Activated naive CD4-positive, alpha-beta T cell treated with anti-CD3 and anti-CD28 coated beads, Interleukin-2, amount 50 U/mL, for 72 hours (primary cell): ENCODE measurements around the gene TRAPPC2B. TPM values are rescaled to one million over a fixed set of nuclear protein-coding genes. Genes with fewer than 3 reads are reported as not detected.
"Not testable (repeated sequence)": the region's sequence is repeated elsewhere in the genome, so short reads cannot be mapped to it uniquely, and the experiment has no call there.

Experiments
- ATAC-seq, 2 donors: fragments of 150-1000 bp; cut with Tn5 transposase; 2 replicates each; pipeline ENCODE4 v1.10.0; 2021; ENCODE audit warnings: mild to moderate bottlenecking in 2 of 2, moderate library complexity in 2 of 2
- DNase-seq, 2 donors: peaks; one replicate each; pipeline ENCODE4 v3.0.0; 2021 to 2022; ENCODE audit warnings: low spot score in 2 of 2
- H3K27ac Mint-ChIP-seq, 2 donors: one replicate each; pipeline ENCODE4 v1.8.0; 2022; ENCODE audit warnings: mild to moderate bottlenecking in 2 of 2, mixed read lengths in 2 of 2
- H3K36me3 Mint-ChIP-seq, 2 donors: one replicate each; pipeline ENCODE4 v1.8.0; 2022; ENCODE audit warnings: mixed read lengths in 2 of 2
- H3K9me3 Mint-ChIP-seq, 2 donors: one replicate each; pipeline ENCODE4 v1.8.0; 2022; ENCODE audit warnings: mixed read lengths in 2 of 2
- total RNA-seq, 2 donors: library from RNA; stranded (reverse); gene quantifications; one replicate each; pipeline ENCODE4 v1.2.3, GENCODE V29; 2022

TRAPPC2B gene
- total RNA-seq, 2 donors from 2014 or later: 3.8 to 5.9 TPM

- no peak for ATAC-seq
- Mint-ChIP-seq H3K27ac (no peak overlapping the region), H3K36me3 (peaks cover 75 to 86% of the 10 kb centered on the region in 2 donors), H3K9me3 (peaks cover 49 to 57% of the 10 kb centered on the region in 2 donors)
- DNase-seq: no peak
Observed at GRCh38 chr19:57357406-57357805, 5.9 kb upstream of the TRAPPC2B start.

GRCh38 chr19:57359300-57359699, 4.1 kb upstream of the TRAPPC2B start:
- H3K36me3 Mint-ChIP-seq: peaks cover 75 to 86% of the 10 kb centered on the region in 2 donors
- H3K27ac Mint-ChIP-seq: no peak overlapping the region
- ATAC-seq (no peak), DNase-seq (no peak)
- peaks cover 48 to 54% of the 10 kb centered on the region in 2 donors for H3K9me3 Mint-ChIP-seq

GRCh38 chr19:57362419-57362818, 932 bp upstream of the TRAPPC2B start:
- Mint-ChIP-seq H3K36me3 (peaks cover 54 to 67% of the 10 kb centered on the region in 2 donors), H3K27ac (peak overlapping the region in 1 of 2 donors; percentile 90), H3K9me3 (peaks cover 27 to 32% of the 10 kb centered on the region in 2 donors)
- ATAC-seq: no peak
- DNase-seq: no peak

- H3K36me3 Mint-ChIP-seq: peaks cover 49 to 66% of the 10 kb centered on the region in 2 donors
- no peak for DNase-seq
- no peak for ATAC-seq
- peaks cover 21 to 34% of the 10 kb centered on the region in 2 donors for H3K9me3 Mint-ChIP-seq
- H3K27ac Mint-ChIP-seq: peak overlapping the region; percentile 90 to 92
Observed at GRCh38 chr19:57363688-57364181, 384 bp downstream of the TRAPPC2B start.

GRCh38 chr19:57366776-57367175, 3.4 kb downstream of the TRAPPC2B start:
- H3K9me3 Mint-ChIP-seq: peaks cover 25 to 41% of the 10 kb centered on the region in 2 donors
- ATAC-seq (no peak), DNase-seq (no peak)
- H3K27ac Mint-ChIP-seq: no peak overlapping the region
- peaks cover 61 to 74% of the 10 kb centered on the region in 2 donors for H3K36me3 Mint-ChIP-seq

- DNase-seq (no peak), ATAC-seq (no peak)
- Mint-ChIP-seq H3K9me3 (peaks cover 53 to 68% of the 10 kb centered on the region in 2 donors), H3K27ac (no peak overlapping the region), H3K36me3 (peaks cover 95 to 98% of the 10 kb centered on the region in 2 donors)
Observed at GRCh38 chr19:57374179-57374578, 10.8 kb downstream of the TRAPPC2B start.

GRCh38 chr19:57374647-57375046, 11.3 kb downstream of the TRAPPC2B start:
- DNase-seq, ATAC-seq, H3K27ac Mint-ChIP-seq: not testable (repeated sequence)
- peaks cover 95 to 98% of the 10 kb centered on the region in 2 donors for H3K36me3 Mint-ChIP-seq
- peaks cover 54 to 69% of the 10 kb centered on the region in 2 donors for H3K9me3 Mint-ChIP-seq

GRCh38 chr19:57376151-57376550, 12.8 kb downstream of the TRAPPC2B start:
- Mint-ChIP-seq H3K36me3 (peaks cover 89 to 91% of the 10 kb centered on the region in 2 donors), H3K9me3 (peaks cover 58 to 60% of the 10 kb centered on the region in 2 donors), H3K27ac (no peak overlapping the region)
- no peak for DNase-seq
- ATAC-seq: no peak

- DNase-seq: no peak
- Mint-ChIP-seq H3K27ac (no peak overlapping the region), H3K36me3 (peaks cover 79 to 82% of the 10 kb centered on the region in 2 donors), H3K9me3 (peaks cover 49 to 50% of the 10 kb centered on the region in 2 donors)
- no peak for ATAC-seq
Observed at GRCh38 chr19:57377498-57378146, 14.3 kb downstream of the TRAPPC2B start.

GRCh38 chr19:57380923-57381322, 17.6 kb downstream of the TRAPPC2B start:
- ATAC-seq: no peak
- DNase-seq: no peak
- H3K36me3 Mint-ChIP-seq: peaks cover 50 to 54% of the 10 kb centered on the region in 2 donors
- H3K27ac Mint-ChIP-seq: no peak overlapping the region
- H3K9me3 Mint-ChIP-seq: peaks cover 31 to 36% of the 10 kb centered on the region in 2 donors

- DNase-seq: no peak
- Mint-ChIP-seq H3K36me3 (peaks cover 31 to 49% of the 10 kb centered on the region in 2 donors), H3K9me3 (peaks cover 24 to 28% of the 10 kb centered on the region in 2 donors), H3K27ac (no peak overlapping the region)
- no peak for ATAC-seq
Observed at GRCh38 chr19:57382806-57383488, 19.6 kb downstream of the TRAPPC2B start.

- ATAC-seq: no peak
- H3K9me3 Mint-ChIP-seq: peaks cover 10 to 32% of the 10 kb centered on the region in 2 donors
- no peak for DNase-seq
Observed at GRCh38 chr19:57389194-57389729, 25.9 kb downstream of the TRAPPC2B start.

GRCh38 chr19:57389730-57390598, 26.6 kb downstream of the TRAPPC2B start, which contains the start of gene ZNF548:
ZNF548 (plus strand) TSS chr19:57389854; CDS start chr19:57390100, 246 bp downstream.
- DNase-seq (peak; percentile 92 to 94), ATAC-seq (peak; percentile 98 to 99)
- H3K9me3 Mint-ChIP-seq: peaks cover 13 to 39% of the 10 kb centered on the region in 2 donors
- H3K36me3 Mint-ChIP-seq: peaks cover 45 to 80% of the 10 kb centered on the region in 2 donors
- H3K27ac Mint-ChIP-seq: peak within 1 kb of the TSS; percentile 95 to 96

More at GRCh38 chr19:57389194-57389729, 25.9 kb downstream of the TRAPPC2B start:
- H3K27ac Mint-ChIP-seq: peak overlapping the region; percentile 95 to 96
- peaks cover 38 to 73% of the 10 kb centered on the region in 2 donors for H3K36me3 Mint-ChIP-seq

- Mint-ChIP-seq H3K27ac (peak overlapping the region in 1 of 2 donors; percentile 66), H3K9me3 (peaks cover 50 to 66% of the 10 kb centered on the region in 2 donors), H3K36me3 (peaks cover 75 to 96% of the 10 kb centered on the region in 2 donors)
- no peak for ATAC-seq
- no peak for DNase-seq
Observed at GRCh38 chr19:57395710-57396109, 32.4 kb downstream of the TRAPPC2B start.

- H3K27ac Mint-ChIP-seq: no peak overlapping the region
- H3K9me3 Mint-ChIP-seq: peaks cover 53 to 71% of the 10 kb centered on the region in 2 donors
- H3K36me3 Mint-ChIP-seq: peaks cover 77 to 87% of the 10 kb centered on the region in 2 donors
Observed at GRCh38 chr19:57398868-57399267, 35.5 kb downstream of the TRAPPC2B start.

More at GRCh38 chr19:57398868-57399267, 35.5 kb downstream of the TRAPPC2B start:
- no peak for ATAC-seq
- no peak for DNase-seq
